ENCODE measurements around the gene CSRNP3. TPM values are rescaled to one million over a fixed set of nuclear protein-coding genes. Genes with fewer than 3 reads are reported as not detected.

The CSRNP3 gene, protein sequence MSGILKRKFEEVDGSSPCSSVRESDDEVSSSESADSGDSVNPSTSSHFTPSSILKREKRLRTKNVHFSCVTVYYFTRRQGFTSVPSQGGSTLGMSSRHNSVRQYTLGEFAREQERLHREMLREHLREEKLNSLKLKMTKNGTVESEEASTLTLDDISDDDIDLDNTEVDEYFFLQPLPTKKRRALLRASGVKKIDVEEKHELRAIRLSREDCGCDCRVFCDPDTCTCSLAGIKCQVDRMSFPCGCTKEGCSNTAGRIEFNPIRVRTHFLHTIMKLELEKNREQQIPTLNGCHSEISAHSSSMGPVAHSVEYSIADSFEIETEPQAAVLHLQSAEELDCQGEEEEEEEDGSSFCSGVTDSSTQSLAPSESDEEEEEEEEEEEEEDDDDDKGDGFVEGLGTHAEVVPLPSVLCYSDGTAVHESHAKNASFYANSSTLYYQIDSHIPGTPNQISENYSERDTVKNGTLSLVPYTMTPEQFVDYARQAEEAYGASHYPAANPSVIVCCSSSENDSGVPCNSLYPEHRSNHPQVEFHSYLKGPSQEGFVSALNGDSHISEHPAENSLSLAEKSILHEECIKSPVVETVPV
- total RNA-seq = 1 to 10 TPM; 2.0 to 5.2 (median 4.6) TPM
- long read RNA-seq, donor 1, partial matches to known transcripts = 1 of 1 reads
- long read RNA-seq, donor 1, other reads (novel, unspliced or antisense) = 0 of 1 reads
- long read RNA-seq, donor 2 = 0 reads

DNA sequence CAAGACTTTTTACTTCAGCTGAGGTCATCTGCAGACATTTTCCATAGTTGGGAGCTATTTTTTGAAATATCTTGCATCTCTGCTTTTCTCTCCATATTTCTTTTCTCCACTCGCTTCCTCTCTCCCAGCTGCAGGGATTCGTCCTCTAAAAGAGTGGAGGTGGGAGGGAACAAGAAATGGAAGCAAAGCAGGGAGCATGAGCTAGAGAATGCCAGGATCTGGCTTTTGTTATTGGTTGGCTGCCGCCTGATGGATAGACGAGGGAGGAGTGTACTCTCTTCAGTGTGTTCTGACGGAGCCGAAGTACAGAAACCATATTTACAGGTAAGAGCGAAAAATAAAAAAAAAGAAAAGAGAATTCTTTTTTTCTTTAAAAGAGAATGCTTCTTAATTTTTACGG is at the start of gene CSRNP3:
Gene CSRNP3 (plus strand): TSS at position 282 of the 400 bp plus-strand sequence. CDS start 125,368 bp downstream, outside the sequence.
- peak; percentile 34 to 76 (median 40) for DNase-seq
- H3K9me3 ChIP-seq = no peaks in the 10 kb centered on the region
- no peak within 1 kb of the TSS for H3K4me3 ChIP-seq
- peak; percentile 100 for ATAC-seq
- TF ChIP-seq, protein P1, sequence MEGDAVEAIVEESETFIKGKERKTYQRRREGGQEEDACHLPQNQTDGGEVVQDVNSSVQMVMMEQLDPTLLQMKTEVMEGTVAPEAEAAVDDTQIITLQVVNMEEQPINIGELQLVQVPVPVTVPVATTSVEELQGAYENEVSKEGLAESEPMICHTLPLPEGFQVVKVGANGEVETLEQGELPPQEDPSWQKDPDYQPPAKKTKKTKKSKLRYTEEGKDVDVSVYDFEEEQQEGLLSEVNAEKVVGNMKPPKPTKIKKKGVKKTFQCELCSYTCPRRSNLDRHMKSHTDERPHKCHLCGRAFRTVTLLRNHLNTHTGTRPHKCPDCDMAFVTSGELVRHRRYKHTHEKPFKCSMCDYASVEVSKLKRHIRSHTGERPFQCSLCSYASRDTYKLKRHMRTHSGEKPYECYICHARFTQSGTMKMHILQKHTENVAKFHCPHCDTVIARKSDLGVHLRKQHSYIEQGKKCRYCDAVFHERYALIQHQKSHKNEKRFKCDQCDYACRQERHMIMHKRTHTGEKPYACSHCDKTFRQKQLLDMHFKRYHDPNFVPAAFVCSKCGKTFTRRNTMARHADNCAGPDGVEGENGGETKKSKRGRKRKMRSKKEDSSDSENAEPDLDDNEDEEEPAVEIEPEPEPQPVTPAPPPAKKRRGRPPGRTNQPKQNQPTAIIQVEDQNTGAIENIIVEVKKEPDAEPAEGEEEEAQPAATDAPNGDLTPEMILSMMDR (IDR thresholded peaks at IDR 0.05) = no peak
- intact Hi-C loops (cut with DNase I, micrococcal nuclease) = no loop called here
- H3K36me3 ChIP-seq (ENCODE audit: low read depth) = no peaks in the 10 kb centered on the region
- H3K4me1 ChIP-seq (ENCODE audit: low read depth) = no peaks in the 10 kb centered on the region

DNA sequence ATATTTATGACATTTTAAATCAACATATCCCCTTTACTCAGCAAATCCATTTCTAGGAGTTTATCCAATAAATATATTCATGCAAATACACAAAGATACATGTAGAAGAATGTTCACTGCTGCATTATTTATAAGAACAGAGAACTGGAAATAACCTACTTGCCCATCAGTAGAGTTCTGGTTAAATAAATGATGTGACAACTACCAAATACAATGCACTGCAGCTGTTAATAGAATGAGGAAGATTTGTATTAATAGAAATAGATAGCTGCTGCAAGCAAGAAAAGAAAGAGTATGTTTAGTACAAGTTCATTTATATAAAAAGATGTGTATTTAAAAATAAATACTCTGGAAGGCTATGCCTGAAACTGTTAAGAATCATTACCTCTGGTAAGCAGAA is 49.3 kb upstream of the CSRNP3 start:
- no peaks in the 10 kb centered on the region for H3K4me1 ChIP-seq (ENCODE audit: low read depth)
- no peak for DNase-seq
- H3K4me3 ChIP-seq = no peak overlapping the region
- ATAC-seq = no peak
- TF ChIP-seq, protein P1 (IDR thresholded peaks at IDR 0.05) = no peak
- no peaks in the 10 kb centered on the region for H3K9me3 ChIP-seq
- intact Hi-C loops (cut with DNase I, micrococcal nuclease) = no loop called here
- no peaks in the 10 kb centered on the region for H3K36me3 ChIP-seq (ENCODE audit: low read depth)

DNA sequence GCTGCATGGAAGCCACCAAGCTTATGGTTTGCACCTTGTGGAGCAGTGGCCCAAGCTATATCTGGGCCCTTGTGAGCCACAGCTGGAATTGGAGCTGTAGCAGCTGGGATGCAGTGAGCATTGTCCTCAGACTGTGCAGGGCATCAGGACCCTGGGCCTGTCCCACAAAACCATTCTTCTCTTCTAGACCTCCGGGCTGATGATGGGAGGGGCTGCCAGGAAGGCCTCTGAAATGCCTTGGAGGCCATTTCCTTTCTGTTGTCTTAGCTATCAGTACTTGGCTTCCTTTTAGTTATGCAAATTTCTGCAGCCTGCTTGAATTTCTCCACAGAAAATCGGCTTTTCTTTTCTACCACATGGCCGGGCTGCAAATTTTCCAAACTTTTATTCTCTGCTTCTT is 46.4 kb upstream of the CSRNP3 start:
- Histone ChIP-seq H3K36me3 (ENCODE audit: low read depth) (no peaks in the 10 kb centered on the region), H3K4me3 (no peak overlapping the region), H3K4me1 (ENCODE audit: low read depth) (no peaks in the 10 kb centered on the region), H3K9me3 (no peaks in the 10 kb centered on the region)
- no peak for DNase-seq
- no peak for ATAC-seq
- TF ChIP-seq, protein P1 (IDR thresholded peaks at IDR 0.05) = no peak
- intact Hi-C loops (cut with DNase I, micrococcal nuclease) = no loop called here

DNA sequence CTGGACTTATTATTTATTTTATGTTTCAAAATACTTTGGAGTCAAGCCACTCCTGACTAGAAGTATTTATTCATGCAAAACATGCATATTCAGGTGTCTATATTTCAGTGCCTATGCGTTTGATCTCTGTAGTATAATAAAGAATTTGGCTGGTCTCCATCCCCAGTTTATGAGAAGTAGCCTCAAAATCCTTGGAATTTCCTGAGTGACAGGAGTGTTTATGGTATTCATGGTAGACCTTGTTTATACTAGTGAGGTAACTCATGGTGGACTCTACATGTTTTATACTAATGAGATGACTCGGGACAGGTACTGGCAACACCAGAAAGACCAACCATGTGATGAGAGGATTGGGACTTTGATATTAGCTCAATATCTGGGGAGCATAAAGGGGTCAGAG is 43.9 kb upstream of the CSRNP3 start:
- no peaks in the 10 kb centered on the region for H3K9me3 ChIP-seq
- no peaks in the 10 kb centered on the region for H3K36me3 ChIP-seq (ENCODE audit: low read depth)
- TF ChIP-seq, protein P1 (IDR thresholded peaks at IDR 0.05) = no peak
- H3K4me3 ChIP-seq = no peak overlapping the region
- DNase-seq (no peak), ATAC-seq (no peak)
- intact Hi-C loops (cut with DNase I, micrococcal nuclease) = no loop called here
- no peaks in the 10 kb centered on the region for H3K4me1 ChIP-seq (ENCODE audit: low read depth)

DNA sequence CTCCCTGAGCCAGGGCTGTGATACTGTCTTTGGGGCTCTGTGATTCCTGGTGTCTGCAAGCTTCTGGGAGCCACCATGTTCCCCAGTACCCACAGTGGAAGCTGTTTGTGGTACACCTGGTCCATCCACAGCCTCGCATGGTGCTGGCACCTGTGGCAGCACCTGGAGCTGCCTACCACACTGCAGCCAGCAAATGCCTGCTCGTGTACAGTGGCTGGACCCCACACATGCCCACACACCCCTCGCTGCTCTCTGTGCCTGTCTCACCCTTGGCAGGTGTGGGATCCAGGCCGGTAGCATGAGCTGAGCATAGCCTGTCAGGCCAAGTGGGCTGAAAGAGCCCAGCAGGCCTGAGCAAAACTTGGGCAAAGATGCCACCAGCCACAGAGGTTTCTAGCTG is 41.8 kb upstream of the CSRNP3 start:
- no peaks in the 10 kb centered on the region for H3K4me1 ChIP-seq (ENCODE audit: low read depth)
- intact Hi-C loops (cut with DNase I, micrococcal nuclease) = no loop called here
- no peaks in the 10 kb centered on the region for H3K9me3 ChIP-seq
- no peaks in the 10 kb centered on the region for H3K36me3 ChIP-seq (ENCODE audit: low read depth)
- ATAC-seq = no peak
- H3K4me3 ChIP-seq = no peak overlapping the region
- DNase-seq = peak in 1 of 3 donors; percentile 27
- TF ChIP-seq, protein P1 (IDR thresholded peaks at IDR 0.05) = no peak

Data from mucosa of descending colon (tissue), 3 donors.